ENCODE data around the gene CD4.
"Not testable (repeated sequence)": the region's sequence is repeated elsewhere in the genome, so short reads cannot be mapped to it uniquely, and the experiment has no call there.

CD4 gene

GRCh38 chr12:6868211-6869048, 79.1 kb downstream of the CD4 start:
- no peak for DNase-seq (ENCODE audit: low spot score)

- peak; percentile 84 for DNase-seq (ENCODE audit: low spot score)
Observed at GRCh38 chr12:6869049-6870021, 80.0 kb downstream of the CD4 start.

- not testable (repeated sequence) for DNase-seq (ENCODE audit: low spot score)
Observed at GRCh38 chr12:6870304-6870703, 81.0 kb downstream of the CD4 start.
